GM12878 (cell line): ENCODE measurements around the gene TRIM47. TPM values are rescaled to one million over a fixed set of nuclear protein-coding genes. Genes with fewer than 3 reads are reported as not detected.

Experiments
- NFYB ChIP-seq: IDR thresholded peaks from 2 replicates; pipeline ENCODE4 v1.6.1; 2011; ENCODE audit warnings: low read depth, mild to moderate bottlenecking, low read length, improper control_type of control experiment, moderate library complexity; ENCODE audit not compliant: insufficient read depth
- RB1 ChIP-seq: fragments of 450-650 bp; formaldehyde crosslinking; IDR thresholded peaks from 2 replicates; pipeline ENCODE4 v1.6.1; 2017; ENCODE audit warnings: mild to moderate bottlenecking, borderline replicate concordance
- SMARCA5 ChIP-seq: fragments of 450-650 bp; IDR thresholded peaks from 2 replicates; pipeline ENCODE4 v1.6.1; 2017; ENCODE audit warnings: mild to moderate bottlenecking
- SRF ChIP-seq, 2 experiments: IDR thresholded peaks; 2 replicates each; pipeline ENCODE4 v1.6.1; 2011; ENCODE audit warnings: low read depth in 2 of 2, low read length in 2 of 2, mild to moderate bottlenecking in 1 of 2, moderate library complexity in 1 of 2
- TCF3 ChIP-seq: IDR thresholded peaks from 2 replicates; pipeline ENCODE4 v1.6.1; 2012; ENCODE audit warnings: low read depth, mild to moderate bottlenecking, low read length, borderline replicate concordance; ENCODE audit not compliant: insufficient read depth
- polyA plus RNA-seq, 11 experiments: library from polyadenylated mRNA; depleted of rRNA in 4 of 11; unstranded in 6 of 11; stranded (reverse) in 5 of 11; fragments of >200 nt; fragmentation: Nextera tagmentation in 4 of 11; fragmentation: Illumina TruSeq in 1 of 11; extraction: Ambion mirVana in 4 of 11; extraction: Trizol in 1 of 11; gene quantifications; 1 replicate in 1 of 11; 2 replicates in 10 of 11; pipeline versions ENCODE4 v1.2.1 to v1.2.3, GENCODE V29; 2011 to 2016; ENCODE audit warnings: inconsistent platforms in 2 of 11, missing spikeins in 2 of 11, low read depth in 1 of 11
- total RNA-seq, 4 experiments: library from RNA; depleted of rRNA in 3 of 4; stranded (reverse); fragments of >200 nt in 3 of 4; fragmentation: Illumina TruSeq in 1 of 4; extraction: Trizol in 1 of 4; gene quantifications; 2 replicates each; pipeline versions ENCODE4 v1.2.1 to v1.2.3, GENCODE V29; 2013 to 2021
- TF ChIP-seq, protein P1 (sequence below): fragments of 450-650 bp; IDR thresholded peaks from 2 replicates; pipeline ENCODE4 v1.6.1; 2017; ENCODE audit warnings: borderline replicate concordance
- TF ChIP-seq, protein P2 (sequence below): fragments of 450-650 bp; formaldehyde crosslinking; IDR thresholded peaks from 2 replicates; pipeline ENCODE4 v1.4.0; 2020; ENCODE audit warnings: mild to moderate bottlenecking, moderate library complexity
- TF ChIP-seq, protein P3 (sequence below), 3 experiments: IDR thresholded peaks in 2 of 3; conservative IDR thresholded peaks in 1 of 3; 2 replicates each; pipeline ENCODE4 v1.5.1; 2011; ENCODE audit warnings: low read depth in 3 of 3, low read length in 3 of 3, mild to moderate bottlenecking in 3 of 3, control low read depth in 2 of 3, moderate library complexity in 2 of 3, inconsistent platforms in 1 of 3, mixed read lengths in 1 of 3; ENCODE audit not compliant: control insufficient read depth in 2 of 3, insufficient read depth in 1 of 3; ENCODE audit errors: extremely low read depth in 1 of 3
- TF ChIP-seq, protein P4 (sequence below): fragments of 450-650 bp; IDR thresholded peaks from 2 replicates; pipeline ENCODE4 v1.6.1; 2016; ENCODE audit warnings: mild to moderate bottlenecking, moderate library complexity, borderline replicate concordance
- TF ChIP-seq, protein P5 (sequence below): IDR thresholded peaks from 2 replicates; pipeline ENCODE4 v1.6.1; 2012; ENCODE audit warnings: improper control_type of control experiment, low read depth, low read length; ENCODE audit not compliant: insufficient replicate concordance

Gene TRIM47
- total and polyA plus RNA-seq, 10 of the 15 experiments (the other 5 are each of a cell fraction or from before 2014, with no cell fraction given) = 0.35 to 9.7 (median 5.3) TPM

DNA sequence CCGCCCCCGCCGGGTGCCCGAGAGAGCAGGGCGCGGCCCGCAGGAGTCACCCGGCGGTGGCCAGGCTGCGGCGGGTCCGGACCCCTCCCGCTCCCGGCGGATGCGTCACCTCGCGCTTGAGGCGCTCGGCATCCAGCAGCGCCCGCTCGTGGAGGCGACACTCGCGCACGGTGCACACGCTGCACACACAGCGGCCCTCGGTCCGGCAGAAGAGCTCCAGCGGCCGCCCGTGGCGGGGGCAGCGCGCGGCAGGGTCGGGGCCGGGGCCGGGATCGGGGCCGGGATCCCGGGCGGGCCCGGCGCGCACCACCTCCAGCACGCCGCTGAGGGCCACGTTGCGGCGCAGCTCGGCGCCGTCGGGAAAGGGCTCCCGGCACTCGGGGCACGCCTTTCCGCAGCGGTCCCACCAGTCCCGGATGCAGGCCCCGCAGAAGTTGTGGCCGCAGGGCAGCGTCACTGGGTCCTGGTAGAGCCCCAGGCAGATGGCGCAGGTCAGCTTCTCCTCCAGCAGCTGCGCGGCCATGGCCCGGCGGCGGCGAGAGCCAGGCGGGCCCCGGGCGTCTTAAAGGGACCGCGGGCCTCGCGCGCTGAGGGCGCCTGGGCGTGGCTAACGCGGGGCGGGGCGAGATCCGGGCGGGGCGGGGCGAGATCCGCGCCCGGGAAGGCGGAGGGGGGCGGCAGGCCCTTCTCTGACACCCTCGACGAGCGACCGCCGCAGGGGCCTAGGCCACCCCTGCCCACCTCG lies 18.2 kb upstream of the TRIM47 start, which contains the start of gene TRIM65 (continued):
- TF ChIP-seq, protein P1, sequence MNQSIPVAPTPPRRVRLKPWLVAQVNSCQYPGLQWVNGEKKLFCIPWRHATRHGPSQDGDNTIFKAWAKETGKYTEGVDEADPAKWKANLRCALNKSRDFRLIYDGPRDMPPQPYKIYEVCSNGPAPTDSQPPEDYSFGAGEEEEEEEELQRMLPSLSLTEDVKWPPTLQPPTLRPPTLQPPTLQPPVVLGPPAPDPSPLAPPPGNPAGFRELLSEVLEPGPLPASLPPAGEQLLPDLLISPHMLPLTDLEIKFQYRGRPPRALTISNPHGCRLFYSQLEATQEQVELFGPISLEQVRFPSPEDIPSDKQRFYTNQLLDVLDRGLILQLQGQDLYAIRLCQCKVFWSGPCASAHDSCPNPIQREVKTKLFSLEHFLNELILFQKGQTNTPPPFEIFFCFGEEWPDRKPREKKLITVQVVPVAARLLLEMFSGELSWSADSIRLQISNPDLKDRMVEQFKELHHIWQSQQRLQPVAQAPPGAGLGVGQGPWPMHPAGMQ = no peak
- TF ChIP-seq, protein P2, sequence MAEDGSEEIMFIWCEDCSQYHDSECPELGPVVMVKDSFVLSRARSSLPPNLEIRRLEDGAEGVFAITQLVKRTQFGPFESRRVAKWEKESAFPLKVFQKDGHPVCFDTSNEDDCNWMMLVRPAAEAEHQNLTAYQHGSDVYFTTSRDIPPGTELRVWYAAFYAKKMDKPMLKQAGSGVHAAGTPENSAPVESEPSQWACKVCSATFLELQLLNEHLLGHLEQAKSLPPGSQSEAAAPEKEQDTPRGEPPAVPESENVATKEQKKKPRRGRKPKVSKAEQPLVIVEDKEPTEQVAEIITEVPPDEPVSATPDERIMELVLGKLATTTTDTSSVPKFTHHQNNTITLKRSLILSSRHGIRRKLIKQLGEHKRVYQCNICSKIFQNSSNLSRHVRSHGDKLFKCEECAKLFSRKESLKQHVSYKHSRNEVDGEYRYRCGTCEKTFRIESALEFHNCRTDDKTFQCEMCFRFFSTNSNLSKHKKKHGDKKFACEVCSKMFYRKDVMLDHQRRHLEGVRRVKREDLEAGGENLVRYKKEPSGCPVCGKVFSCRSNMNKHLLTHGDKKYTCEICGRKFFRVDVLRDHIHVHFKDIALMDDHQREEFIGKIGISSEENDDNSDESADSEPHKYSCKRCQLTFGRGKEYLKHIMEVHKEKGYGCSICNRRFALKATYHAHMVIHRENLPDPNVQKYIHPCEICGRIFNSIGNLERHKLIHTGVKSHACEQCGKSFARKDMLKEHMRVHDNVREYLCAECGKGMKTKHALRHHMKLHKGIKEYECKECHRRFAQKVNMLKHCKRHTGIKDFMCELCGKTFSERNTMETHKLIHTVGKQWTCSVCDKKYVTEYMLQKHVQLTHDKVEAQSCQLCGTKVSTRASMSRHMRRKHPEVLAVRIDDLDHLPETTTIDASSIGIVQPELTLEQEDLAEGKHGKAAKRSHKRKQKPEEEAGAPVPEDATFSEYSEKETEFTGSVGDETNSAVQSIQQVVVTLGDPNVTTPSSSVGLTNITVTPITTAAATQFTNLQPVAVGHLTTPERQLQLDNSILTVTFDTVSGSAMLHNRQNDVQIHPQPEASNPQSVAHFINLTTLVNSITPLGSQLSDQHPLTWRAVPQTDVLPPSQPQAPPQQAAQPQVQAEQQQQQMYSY (CRISPR knock-in tag) = no peak
- TF ChIP-seq, protein P3, sequence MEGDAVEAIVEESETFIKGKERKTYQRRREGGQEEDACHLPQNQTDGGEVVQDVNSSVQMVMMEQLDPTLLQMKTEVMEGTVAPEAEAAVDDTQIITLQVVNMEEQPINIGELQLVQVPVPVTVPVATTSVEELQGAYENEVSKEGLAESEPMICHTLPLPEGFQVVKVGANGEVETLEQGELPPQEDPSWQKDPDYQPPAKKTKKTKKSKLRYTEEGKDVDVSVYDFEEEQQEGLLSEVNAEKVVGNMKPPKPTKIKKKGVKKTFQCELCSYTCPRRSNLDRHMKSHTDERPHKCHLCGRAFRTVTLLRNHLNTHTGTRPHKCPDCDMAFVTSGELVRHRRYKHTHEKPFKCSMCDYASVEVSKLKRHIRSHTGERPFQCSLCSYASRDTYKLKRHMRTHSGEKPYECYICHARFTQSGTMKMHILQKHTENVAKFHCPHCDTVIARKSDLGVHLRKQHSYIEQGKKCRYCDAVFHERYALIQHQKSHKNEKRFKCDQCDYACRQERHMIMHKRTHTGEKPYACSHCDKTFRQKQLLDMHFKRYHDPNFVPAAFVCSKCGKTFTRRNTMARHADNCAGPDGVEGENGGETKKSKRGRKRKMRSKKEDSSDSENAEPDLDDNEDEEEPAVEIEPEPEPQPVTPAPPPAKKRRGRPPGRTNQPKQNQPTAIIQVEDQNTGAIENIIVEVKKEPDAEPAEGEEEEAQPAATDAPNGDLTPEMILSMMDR (IDR thresholded peaks at IDR 0.05 in 2 of 3, conservative IDR thresholded peaks at IDR 0.05 in 1 of 3; ENCODE audit: control insufficient read depth in 2 of 3, extremely low read depth in 1 of 3, insufficient read depth in 1 of 3, low read depth in 3 of 3, low read length in 3 of 3) = peak; percentile 27 to 74 (median 39); a peak in 4 of 6 replicates
- TF ChIP-seq, protein P4, sequence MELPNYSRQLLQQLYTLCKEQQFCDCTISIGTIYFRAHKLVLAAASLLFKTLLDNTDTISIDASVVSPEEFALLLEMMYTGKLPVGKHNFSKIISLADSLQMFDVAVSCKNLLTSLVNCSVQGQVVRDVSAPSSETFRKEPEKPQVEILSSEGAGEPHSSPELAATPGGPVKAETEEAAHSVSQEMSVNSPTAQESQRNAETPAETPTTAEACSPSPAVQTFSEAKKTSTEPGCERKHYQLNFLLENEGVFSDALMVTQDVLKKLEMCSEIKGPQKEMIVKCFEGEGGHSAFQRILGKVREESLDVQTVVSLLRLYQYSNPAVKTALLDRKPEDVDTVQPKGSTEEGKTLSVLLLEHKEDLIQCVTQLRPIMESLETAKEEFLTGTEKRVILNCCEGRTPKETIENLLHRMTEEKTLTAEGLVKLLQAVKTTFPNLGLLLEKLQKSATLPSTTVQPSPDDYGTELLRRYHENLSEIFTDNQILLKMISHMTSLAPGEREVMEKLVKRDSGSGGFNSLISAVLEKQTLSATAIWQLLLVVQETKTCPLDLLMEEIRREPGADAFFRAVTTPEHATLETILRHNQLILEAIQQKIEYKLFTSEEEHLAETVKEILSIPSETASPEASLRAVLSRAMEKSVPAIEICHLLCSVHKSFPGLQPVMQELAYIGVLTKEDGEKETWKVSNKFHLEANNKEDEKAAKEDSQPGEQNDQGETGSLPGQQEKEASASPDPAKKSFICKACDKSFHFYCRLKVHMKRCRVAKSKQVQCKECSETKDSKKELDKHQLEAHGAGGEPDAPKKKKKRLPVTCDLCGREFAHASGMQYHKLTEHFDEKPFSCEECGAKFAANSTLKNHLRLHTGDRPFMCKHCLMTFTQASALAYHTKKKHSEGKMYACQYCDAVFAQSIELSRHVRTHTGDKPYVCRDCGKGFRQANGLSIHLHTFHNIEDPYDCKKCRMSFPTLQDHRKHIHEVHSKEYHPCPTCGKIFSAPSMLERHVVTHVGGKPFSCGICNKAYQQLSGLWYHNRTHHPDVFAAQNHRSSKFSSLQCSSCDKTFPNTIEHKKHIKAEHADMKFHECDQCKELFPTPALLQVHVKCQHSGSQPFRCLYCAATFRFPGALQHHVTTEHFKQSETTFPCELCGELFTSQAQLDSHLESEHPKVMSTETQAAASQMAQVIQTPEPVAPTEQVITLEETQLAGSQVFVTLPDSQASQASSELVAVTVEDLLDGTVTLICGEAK = no peak
- peak; percentile 89; the same call in 1 of the 2 replicates for TF ChIP-seq SMARCA5
- TF ChIP-seq NFYB = no peak
- TF ChIP-seq RB1 = peak; percentile 91; the same call in 1 of the 2 replicates
- TF ChIP-seq TCF3 = no peak; the same call in 1 of the 2 replicates
- TF ChIP-seq, protein P5, sequence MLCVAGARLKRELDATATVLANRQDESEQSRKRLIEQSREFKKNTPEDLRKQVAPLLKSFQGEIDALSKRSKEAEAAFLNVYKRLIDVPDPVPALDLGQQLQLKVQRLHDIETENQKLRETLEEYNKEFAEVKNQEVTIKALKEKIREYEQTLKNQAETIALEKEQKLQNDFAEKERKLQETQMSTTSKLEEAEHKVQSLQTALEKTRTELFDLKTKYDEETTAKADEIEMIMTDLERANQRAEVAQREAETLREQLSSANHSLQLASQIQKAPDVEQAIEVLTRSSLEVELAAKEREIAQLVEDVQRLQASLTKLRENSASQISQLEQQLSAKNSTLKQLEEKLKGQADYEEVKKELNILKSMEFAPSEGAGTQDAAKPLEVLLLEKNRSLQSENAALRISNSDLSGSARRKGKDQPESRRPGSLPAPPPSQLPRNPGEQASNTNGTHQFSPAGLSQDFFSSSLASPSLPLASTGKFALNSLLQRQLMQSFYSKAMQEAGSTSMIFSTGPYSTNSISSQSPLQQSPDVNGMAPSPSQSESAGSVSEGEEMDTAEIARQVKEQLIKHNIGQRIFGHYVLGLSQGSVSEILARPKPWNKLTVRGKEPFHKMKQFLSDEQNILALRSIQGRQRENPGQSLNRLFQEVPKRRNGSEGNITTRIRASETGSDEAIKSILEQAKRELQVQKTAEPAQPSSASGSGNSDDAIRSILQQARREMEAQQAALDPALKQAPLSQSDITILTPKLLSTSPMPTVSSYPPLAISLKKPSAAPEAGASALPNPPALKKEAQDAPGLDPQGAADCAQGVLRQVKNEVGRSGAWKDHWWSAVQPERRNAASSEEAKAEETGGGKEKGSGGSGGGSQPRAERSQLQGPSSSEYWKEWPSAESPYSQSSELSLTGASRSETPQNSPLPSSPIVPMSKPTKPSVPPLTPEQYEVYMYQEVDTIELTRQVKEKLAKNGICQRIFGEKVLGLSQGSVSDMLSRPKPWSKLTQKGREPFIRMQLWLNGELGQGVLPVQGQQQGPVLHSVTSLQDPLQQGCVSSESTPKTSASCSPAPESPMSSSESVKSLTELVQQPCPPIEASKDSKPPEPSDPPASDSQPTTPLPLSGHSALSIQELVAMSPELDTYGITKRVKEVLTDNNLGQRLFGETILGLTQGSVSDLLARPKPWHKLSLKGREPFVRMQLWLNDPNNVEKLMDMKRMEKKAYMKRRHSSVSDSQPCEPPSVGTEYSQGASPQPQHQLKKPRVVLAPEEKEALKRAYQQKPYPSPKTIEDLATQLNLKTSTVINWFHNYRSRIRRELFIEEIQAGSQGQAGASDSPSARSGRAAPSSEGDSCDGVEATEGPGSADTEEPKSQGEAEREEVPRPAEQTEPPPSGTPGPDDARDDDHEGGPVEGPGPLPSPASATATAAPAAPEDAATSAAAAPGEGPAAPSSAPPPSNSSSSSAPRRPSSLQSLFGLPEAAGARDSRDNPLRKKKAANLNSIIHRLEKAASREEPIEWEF = no peak
- no peak for TF ChIP-seq SRF (IDR thresholded peaks at IDR 0.05; ENCODE audit: low read depth in 2 of 2, low read length in 2 of 2)
